ENCODE data around the gene KIRREL3. TPM values are rescaled to one million over a fixed set of nuclear protein-coding genes. Genes with fewer than 3 reads are reported as not detected.

The KIRREL3 gene
- total and polyA plus RNA-seq, 5 donors, result 0.74 to 1.2 (median 1.0) TPM

DNA sequence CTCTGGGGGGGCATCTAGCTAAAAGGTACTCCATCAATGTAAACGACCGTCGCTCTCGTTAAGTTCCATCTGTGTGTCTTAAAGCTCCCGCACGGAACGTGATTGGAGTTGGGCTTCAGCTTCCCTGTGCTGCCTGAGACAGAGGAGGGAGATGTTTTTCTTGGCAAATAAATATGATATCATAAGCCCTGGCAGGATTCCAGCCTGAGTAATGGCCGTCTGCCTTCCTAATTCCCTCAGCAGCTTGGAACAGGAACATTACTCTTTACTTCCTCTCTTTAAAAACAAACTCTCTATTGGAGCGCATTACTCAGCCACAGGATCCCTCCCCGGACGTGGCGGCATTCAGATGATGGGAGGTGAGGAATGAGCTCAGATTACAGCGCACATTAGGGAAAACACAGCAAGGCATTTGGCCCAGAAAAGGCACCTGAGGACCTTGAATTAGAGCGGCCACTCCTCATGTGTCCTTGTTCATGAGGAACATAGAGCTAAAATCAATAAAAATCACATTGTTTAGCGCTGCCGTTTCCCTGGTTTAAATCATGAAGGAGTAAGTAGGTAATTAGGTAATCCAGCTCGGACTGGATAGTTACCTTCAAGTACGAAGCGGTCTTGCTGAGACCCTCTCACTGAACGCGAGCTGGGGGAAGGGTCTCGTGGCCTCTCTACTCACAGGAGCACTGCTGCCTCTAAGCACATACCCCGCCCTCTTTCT lies 414.6 kb downstream of the KIRREL3 start:
- peak; percentile 74 to 87 (median 77) for DNase-seq
- H3K27me3 ChIP-seq (ENCODE audit: control insufficient read depth, insufficient read depth), result no peaks in the 10 kb centered on the region
- H3K4me1 ChIP-seq (ENCODE audit: control insufficient read depth, insufficient read depth, low read length), result no peaks in the 10 kb centered on the region
- no peak overlapping the region for H3K4me3 ChIP-seq (ENCODE audit: low read length)
- peak; percentile 95 to 97 for ATAC-seq
- H3K9me3 ChIP-seq (ENCODE audit: control insufficient read depth, low read length), result no peaks in the 10 kb centered on the region
- WGBS, result 18% methylated on average over 23 of the region's 23 CpGs
- H3K27ac ChIP-seq (ENCODE audit: low read length), result no peak overlapping the region
- intact Hi-C loops (cut with DNase I), result no loop called here

DNA sequence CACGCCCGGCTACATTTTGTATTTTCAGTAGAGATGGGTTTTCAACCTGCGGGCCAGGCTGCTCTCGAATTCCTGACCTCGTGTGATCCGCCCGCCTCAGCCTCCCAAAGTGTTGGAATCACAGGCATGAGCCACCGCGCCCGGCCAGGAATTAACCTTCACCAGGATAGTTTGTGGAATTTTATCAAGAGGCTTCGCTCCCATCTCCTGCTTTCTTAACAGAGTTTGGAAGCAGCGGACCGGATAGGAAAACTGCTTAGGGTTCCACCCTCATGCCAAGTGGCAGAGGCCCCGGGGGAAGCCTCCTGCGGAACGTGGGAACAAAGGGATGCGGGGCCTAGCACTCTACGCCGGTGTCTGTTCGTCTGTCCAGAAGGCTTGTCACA lies 415.2 kb downstream of the KIRREL3 start:
- H3K9me3 ChIP-seq (ENCODE audit: control insufficient read depth, low read length), result no peaks in the 10 kb centered on the region
- no peaks in the 10 kb centered on the region for H3K27me3 ChIP-seq (ENCODE audit: control insufficient read depth, insufficient read depth)
- no peaks in the 10 kb centered on the region for H3K4me1 ChIP-seq (ENCODE audit: control insufficient read depth, insufficient read depth, low read length)
- ATAC-seq (peak; percentile 46 to 75), DNase-seq (peak in 2 of 3 donors; percentile 68 to 70)
- WGBS, result 42% methylated on average over 20 of the region's 20 CpGs
- no peak overlapping the region for H3K4me3 ChIP-seq (ENCODE audit: low read length)
- intact Hi-C loops (cut with DNase I), result no loop called here
- no peak overlapping the region for H3K27ac ChIP-seq (ENCODE audit: low read length)

DNA sequence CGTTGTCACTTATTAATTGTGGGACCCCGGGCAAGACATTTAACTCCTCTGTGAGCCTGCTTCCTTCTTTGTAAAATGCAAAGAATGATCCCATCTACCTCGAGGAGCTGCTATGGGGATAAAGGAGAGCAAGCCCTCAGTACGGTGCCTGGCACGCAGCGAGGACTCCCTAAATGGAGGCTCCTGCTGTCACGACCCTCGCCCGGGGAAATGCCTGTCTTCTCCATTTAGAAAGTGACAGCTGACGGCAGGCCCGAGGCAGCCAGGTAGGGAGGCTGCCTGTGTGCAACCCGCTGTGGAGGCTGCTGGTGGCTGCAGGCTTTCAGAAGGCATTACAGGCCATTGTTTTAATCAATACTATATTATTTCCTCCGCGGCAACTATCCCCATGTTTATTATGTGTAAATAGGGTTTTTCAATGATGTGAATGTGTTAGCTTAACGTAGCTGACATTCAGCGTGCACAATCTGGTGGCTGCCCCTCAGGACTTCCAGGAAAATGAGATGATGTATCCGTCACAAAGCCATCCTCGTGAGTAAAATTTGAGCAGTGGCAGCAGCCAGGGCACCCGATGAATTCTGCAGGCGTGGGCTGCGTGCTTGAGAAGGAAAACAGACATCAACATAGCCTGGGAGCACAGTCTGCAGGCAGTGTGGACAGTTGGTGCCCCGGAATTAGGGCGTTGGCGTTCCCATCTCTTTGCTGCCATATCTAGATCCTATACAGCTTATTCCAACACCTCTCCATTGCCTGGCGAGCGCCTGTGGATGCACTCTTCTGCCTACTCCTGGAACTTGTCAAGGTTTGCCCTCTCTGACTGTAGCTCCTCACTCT lies 416.8 kb downstream of the KIRREL3 start:
- Histone ChIP-seq H3K4me3 (ENCODE audit: low read length) (no peak overlapping the region), H3K4me1 (ENCODE audit: control insufficient read depth, insufficient read depth, low read length) (no peaks in the 10 kb centered on the region), H3K27me3 (ENCODE audit: control insufficient read depth, insufficient read depth) (no peaks in the 10 kb centered on the region), H3K27ac (ENCODE audit: low read length) (no peak overlapping the region), H3K9me3 (ENCODE audit: control insufficient read depth, low read length) (no peaks in the 10 kb centered on the region)
- 88% methylated on average over 26 of the region's 26 CpGs for WGBS
- ATAC-seq (no peak), DNase-seq (no peak)
- intact Hi-C loops (cut with DNase I), result no loop called here

DNA sequence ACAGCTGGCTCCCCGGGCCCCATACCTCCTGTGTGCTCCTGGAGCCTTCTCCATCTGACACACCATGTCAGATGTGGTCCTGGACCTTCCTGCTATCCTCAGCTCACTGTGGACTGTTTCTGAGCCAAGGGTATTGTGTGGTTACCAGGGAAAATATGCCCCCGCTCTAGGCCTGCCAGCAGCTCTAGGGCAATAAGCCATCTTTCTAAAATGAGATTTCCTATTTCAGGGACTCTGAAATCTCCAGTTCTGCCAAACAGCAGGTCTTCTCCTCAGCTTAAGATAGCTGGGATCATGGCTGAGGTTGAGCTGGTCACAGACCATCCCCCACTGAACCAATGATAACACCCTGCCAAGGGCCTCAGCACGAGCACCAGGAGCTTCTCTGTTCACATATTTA lies 417.5 kb downstream of the KIRREL3 start:
- 79% methylated on average over 3 of the region's 3 CpGs for WGBS
- DNase-seq, result no peak
- H3K4me3 ChIP-seq (ENCODE audit: low read length), result no peak overlapping the region
- H3K27me3 ChIP-seq (ENCODE audit: control insufficient read depth, insufficient read depth), result no peaks in the 10 kb centered on the region
- no peak overlapping the region for H3K27ac ChIP-seq (ENCODE audit: low read length)
- ATAC-seq, result no peak
- intact Hi-C loops (cut with DNase I), result no loop called here
- no peaks in the 10 kb centered on the region for H3K4me1 ChIP-seq (ENCODE audit: control insufficient read depth, insufficient read depth, low read length)
- H3K9me3 ChIP-seq (ENCODE audit: control insufficient read depth, low read length), result no peaks in the 10 kb centered on the region

DNA sequence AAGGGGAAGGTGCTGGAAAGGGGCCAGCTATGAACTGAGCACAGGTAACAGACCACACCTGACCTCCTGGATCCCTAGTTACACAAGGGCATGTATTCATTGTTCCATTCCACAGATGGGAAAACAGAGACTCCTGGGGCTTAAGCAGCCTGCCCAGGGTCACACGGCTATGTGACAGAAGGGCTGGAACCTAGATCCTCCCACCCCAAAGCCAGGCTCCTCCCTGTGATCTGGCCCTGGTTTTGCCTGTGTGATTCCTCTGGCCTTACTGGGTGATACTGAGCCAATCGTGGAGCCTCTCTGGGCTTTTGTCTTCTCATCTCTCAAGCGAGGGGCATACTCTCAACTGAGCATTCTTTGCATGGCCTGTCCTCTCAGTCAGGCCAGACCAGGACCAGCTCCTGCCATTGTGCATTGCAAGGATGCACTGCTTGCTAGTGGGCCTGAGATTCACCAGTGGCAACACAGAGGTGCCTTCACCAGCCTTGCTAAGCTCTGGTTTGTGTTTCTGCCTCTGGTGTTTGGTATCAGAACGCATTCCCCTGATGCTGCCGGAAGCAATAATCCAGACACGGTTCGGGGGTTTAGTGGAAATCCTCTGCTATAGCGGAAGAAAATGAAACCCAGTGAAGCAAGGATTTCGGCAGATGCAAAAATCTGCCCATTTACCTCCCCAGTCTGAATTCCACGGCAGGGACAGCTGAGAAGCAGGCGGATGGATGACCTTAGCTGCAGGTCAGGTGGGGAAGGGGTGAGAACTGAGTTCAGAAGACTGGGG lies 418.5 kb downstream of the KIRREL3 start:
- WGBS, result 87% methylated on average over 11 of the region's 11 CpGs
- no peak overlapping the region for H3K27ac ChIP-seq (ENCODE audit: low read length)
- no peaks in the 10 kb centered on the region for H3K27me3 ChIP-seq (ENCODE audit: control insufficient read depth, insufficient read depth)
- H3K4me3 ChIP-seq (ENCODE audit: low read length), result no peak overlapping the region
- intact Hi-C loops (cut with DNase I), result no loop called here
- no peaks in the 10 kb centered on the region for H3K9me3 ChIP-seq (ENCODE audit: control insufficient read depth, low read length)
- DNase-seq (no peak), ATAC-seq (no peak)
- no peaks in the 10 kb centered on the region for H3K4me1 ChIP-seq (ENCODE audit: control insufficient read depth, insufficient read depth, low read length)

DNA sequence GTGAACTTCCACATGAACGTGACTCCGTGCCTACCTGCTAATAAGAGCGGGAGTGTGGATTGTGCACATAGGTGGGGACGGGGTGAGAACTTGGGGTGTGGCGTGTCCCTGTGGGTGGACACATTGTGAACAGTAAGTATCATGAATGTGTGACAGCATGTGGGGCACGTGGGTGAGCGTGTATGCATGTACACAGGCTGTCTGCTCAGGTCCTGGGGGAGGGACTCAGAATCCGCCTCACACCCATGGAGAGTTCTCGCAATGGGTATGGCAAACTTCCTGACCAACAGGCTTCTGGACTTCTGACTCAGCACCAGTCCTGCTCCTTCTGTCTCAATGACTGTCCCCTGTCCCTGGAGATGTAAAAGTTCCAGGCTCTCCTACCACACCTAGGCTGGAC lies 422.1 kb downstream of the KIRREL3 start:
- Histone ChIP-seq H3K4me1 (ENCODE audit: control insufficient read depth, insufficient read depth, low read length) (no peaks in the 10 kb centered on the region), H3K27me3 (ENCODE audit: control insufficient read depth, insufficient read depth) (no peaks in the 10 kb centered on the region), H3K4me3 (ENCODE audit: low read length) (no peak overlapping the region), H3K9me3 (ENCODE audit: control insufficient read depth, low read length) (no peaks in the 10 kb centered on the region), H3K27ac (ENCODE audit: low read length) (no peak overlapping the region)
- WGBS, result 71% methylated on average over 9 of the region's 9 CpGs
- intact Hi-C loops (cut with DNase I), result no loop called here
- DNase-seq, result no peak
- ATAC-seq, result no peak

DNA sequence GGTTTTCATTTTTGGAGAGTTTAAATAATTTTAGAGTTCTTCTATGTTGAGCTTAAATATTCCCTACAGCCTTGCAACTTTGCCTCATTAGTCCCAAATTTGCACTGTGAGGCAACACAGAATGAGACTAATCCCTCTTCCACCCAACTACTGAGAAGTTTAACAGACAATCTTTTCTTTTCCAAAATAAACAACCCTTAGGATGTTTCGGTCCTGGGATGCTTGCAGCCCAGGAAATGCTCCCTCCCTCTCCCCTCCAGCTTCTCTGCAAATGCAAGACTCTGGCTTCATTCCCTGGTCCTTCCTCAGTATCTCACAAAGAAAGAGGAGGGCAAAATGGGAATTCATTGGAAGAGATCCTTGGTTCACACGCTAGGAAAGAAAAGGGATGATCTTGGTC lies 422.5 kb downstream of the KIRREL3 start:
- intact Hi-C loops (cut with DNase I), result no loop called here
- Histone ChIP-seq H3K4me3 (ENCODE audit: low read length) (no peak overlapping the region), H3K27me3 (ENCODE audit: control insufficient read depth, insufficient read depth) (no peaks in the 10 kb centered on the region), H3K4me1 (ENCODE audit: control insufficient read depth, insufficient read depth, low read length) (no peaks in the 10 kb centered on the region), H3K9me3 (ENCODE audit: control insufficient read depth, low read length) (no peaks in the 10 kb centered on the region), H3K27ac (ENCODE audit: low read length) (no peak overlapping the region)
- ATAC-seq (no peak), DNase-seq (no peak)
- WGBS, result 33% methylated on average over 2 of the region's 2 CpGs

DNA sequence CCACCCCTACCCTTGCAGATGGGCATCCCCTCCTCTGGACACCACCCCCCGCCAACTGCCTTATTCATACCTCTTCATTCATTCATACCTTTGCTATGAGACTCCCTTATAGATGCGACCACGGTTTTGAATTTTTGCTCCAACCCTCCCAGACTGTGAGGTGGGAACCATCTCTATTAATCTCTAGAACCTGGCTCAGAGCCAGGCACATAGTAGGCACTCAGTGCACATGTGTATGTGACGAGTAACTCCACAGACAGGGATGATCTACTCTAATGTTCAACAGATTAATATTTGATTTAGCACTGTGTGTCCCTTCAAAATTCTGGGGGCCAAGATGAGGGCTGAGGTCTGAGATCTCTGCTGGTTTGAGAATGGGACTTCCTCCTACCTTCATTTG lies 424.7 kb downstream of the KIRREL3 start:
- Histone ChIP-seq H3K9me3 (ENCODE audit: control insufficient read depth, low read length) (no peaks in the 10 kb centered on the region), H3K27ac (ENCODE audit: low read length) (no peak overlapping the region), H3K27me3 (ENCODE audit: control insufficient read depth, insufficient read depth) (no peaks in the 10 kb centered on the region), H3K4me1 (ENCODE audit: control insufficient read depth, insufficient read depth, low read length) (no peaks in the 10 kb centered on the region), H3K4me3 (ENCODE audit: low read length) (no peak overlapping the region)
- intact Hi-C loops (cut with DNase I), result no loop called here
- DNase-seq (no peak), ATAC-seq (no peak)
- 84% methylated on average over 4 of the region's 4 CpGs for WGBS

DNA sequence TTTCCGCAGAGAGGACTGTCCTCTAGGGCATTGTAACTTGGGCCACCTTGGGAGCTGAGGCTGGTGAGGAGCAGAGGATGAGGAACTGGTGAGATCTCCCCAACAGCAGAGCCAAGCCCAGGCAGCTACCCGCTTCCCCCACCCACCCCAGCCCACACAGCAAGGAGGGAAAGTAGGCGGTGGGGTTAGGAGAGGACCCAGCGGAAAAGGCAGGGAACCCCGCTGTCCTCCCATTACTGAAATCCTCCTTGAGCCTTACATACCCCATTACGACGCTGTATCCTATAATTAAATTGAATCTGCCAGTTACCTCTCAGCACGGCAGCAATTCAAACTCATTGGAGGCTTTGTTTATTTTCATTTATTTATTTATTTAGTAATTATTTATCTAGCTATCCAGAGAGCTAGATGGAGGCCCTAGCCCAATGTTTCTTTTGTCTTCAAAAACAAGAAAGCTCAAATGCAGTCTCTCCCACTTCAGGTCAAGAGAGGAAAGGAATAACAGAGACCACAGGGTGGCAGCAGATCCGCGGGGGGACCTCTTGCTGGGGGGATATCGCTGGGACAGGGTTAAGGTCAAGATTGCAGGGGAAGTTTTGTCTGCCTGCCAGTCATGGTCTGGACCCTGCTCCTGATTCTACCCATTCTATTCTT lies 427.1 kb downstream of the KIRREL3 start:
- ATAC-seq, result no peak
- Histone ChIP-seq H3K4me3 (ENCODE audit: low read length) (no peak overlapping the region), H3K27ac (ENCODE audit: low read length) (no peak overlapping the region), H3K9me3 (ENCODE audit: control insufficient read depth, low read length) (no peaks in the 10 kb centered on the region), H3K27me3 (ENCODE audit: control insufficient read depth, insufficient read depth) (no peaks in the 10 kb centered on the region), H3K4me1 (ENCODE audit: control insufficient read depth, insufficient read depth, low read length) (no peaks in the 10 kb centered on the region)
- WGBS, result 52% methylated on average over 11 of the region's 11 CpGs
- no peak for DNase-seq
- intact Hi-C loops (cut with DNase I), result no loop called here

DNA sequence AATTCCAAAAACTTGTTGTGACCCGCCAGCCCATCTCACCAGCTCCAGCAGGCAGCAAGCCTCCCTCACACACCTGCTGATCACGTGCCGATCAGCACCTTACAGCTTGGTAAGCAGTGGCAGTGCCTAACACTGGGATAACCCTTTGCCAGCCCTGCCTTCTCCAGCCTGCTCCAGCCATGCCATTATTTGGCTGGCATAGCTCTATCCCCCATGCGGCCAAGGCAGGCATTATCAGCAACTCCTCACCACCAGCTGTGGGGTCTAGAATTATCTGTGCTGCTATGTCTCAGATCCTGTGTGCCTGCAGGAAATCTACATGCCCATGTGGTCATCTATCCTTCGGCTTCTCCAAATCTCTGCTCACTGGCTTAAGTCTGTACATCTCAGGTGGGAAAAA lies 430.1 kb downstream of the KIRREL3 start:
- intact Hi-C loops (cut with DNase I), result no loop called here
- 69% methylated on average over 5 of the region's 5 CpGs for WGBS
- no peaks in the 10 kb centered on the region for H3K9me3 ChIP-seq (ENCODE audit: control insufficient read depth, low read length)
- H3K27me3 ChIP-seq (ENCODE audit: control insufficient read depth, insufficient read depth), result no peaks in the 10 kb centered on the region
- DNase-seq (no peak), ATAC-seq (no peak)
- H3K4me3 ChIP-seq (ENCODE audit: low read length), result no peak overlapping the region
- no peaks in the 10 kb centered on the region for H3K4me1 ChIP-seq (ENCODE audit: control insufficient read depth, insufficient read depth, low read length)
- no peak overlapping the region for H3K27ac ChIP-seq (ENCODE audit: low read length)

Measured in right cardiac atrium (tissue), 5 donors.